HepG2 (cell line): ENCODE measurements around the gene PSMC3IP. TPM values are rescaled to one million over a fixed set of nuclear protein-coding genes. Genes with fewer than 3 reads are reported as not detected.
A peak's percentile ranks its signal among the peaks of the same experiment; 100 is the strongest.

Experiments used
- SMAD3 ChIP-seq: sonication (generic); formaldehyde crosslinking; IDR thresholded peaks from 2 replicates; pipeline ENCODE4 v1.4.0; 2020; ENCODE audit warnings: missing genetic modification reagents
- SNAPC2 ChIP-seq: sonication (generic); formaldehyde crosslinking; IDR thresholded peaks from 2 replicates; pipeline ENCODE4 v1.8.1; 2022; ENCODE audit warnings: mild to moderate bottlenecking, missing genetic modification reagents
- TBP ChIP-seq: sonication (generic); formaldehyde crosslinking; IDR thresholded peaks from 2 replicates; pipeline ENCODE4 v1.5.0; 2020; ENCODE audit warnings: missing genetic modification reagents
- TOPORS ChIP-seq: sonication (generic); formaldehyde crosslinking; IDR thresholded peaks from 2 replicates; pipeline ENCODE4 v1.8.0; 2023; ENCODE audit warnings: mild to moderate bottlenecking, missing genetic modification reagents
- U2AF2 ChIP-seq: fragments of 200-400 bp; formaldehyde crosslinking; IDR thresholded peaks from 2 replicates; pipeline ENCODE4 v1.6.1; 2017; ENCODE audit warnings: low read depth, mild to moderate bottlenecking, low read length
- ZBTB2 ChIP-seq: sonication (generic); formaldehyde crosslinking; IDR thresholded peaks from 2 replicates; pipeline ENCODE4 v1.8.0; 2022; ENCODE audit warnings: low read depth, missing genetic modification reagents
- ZNF17 ChIP-seq: sonication (generic); formaldehyde crosslinking; IDR thresholded peaks from 2 replicates; pipeline ENCODE4 v1.5.0; 2020; ENCODE audit warnings: mild to moderate bottlenecking, missing genetic modification reagents
- ZNF503 ChIP-seq: sonication (generic); formaldehyde crosslinking; IDR thresholded peaks from 2 replicates; pipeline ENCODE4 v1.4.0; 2020; ENCODE audit warnings: missing genetic modification reagents
- ZNF510 ChIP-seq: sonication (generic); formaldehyde crosslinking; IDR thresholded peaks from 2 replicates; pipeline ENCODE4 v1.4.0; 2020; ENCODE audit warnings: low read depth, mild to moderate bottlenecking, missing genetic modification reagents
- ZNF546 ChIP-seq: sonication (generic); formaldehyde crosslinking; conservative IDR thresholded peaks from 2 replicates; pipeline ENCODE4 v1.8.1; 2023; ENCODE audit warnings: mild to moderate bottlenecking, missing genetic modification reagents
- ZNF616 ChIP-seq: sonication (generic); formaldehyde crosslinking; IDR thresholded peaks from 2 replicates; pipeline ENCODE4 v1.5.0; 2020; ENCODE audit warnings: low read depth, mild to moderate bottlenecking, missing genetic modification reagents
- ZNF639 ChIP-seq: conservative IDR thresholded peaks from 2 replicates; pipeline ENCODE4 v1.6.1; 2018; ENCODE audit warnings: missing genetic modification reagents
- ZNF646 ChIP-seq: sonication (generic); formaldehyde crosslinking; IDR thresholded peaks from 2 replicates; pipeline ENCODE4 v1.9.0; 2021; ENCODE audit warnings: mild to moderate bottlenecking, missing genetic modification reagents
- ZNF709 ChIP-seq: sonication (generic); formaldehyde crosslinking; IDR thresholded peaks from 2 replicates; pipeline ENCODE4 v1.5.0; 2020; ENCODE audit warnings: mild to moderate bottlenecking, missing genetic modification reagents
- ZNF772 ChIP-seq: sonication (generic); formaldehyde crosslinking; IDR thresholded peaks from 2 replicates; pipeline ENCODE4 v1.5.0; 2020; ENCODE audit warnings: mild to moderate bottlenecking, missing genetic modification reagents
- polyA plus RNA-seq, 8 experiments: library from polyadenylated mRNA; depleted of rRNA in 3 of 8; stranded (reverse) in 7 of 8; unstranded in 1 of 8; fragments of >200 nt; fragmentation: Illumina TruSeq in 4 of 8; extraction: Trizol in 4 of 8; gene quantifications; 2 replicates each; pipeline versions ENCODE4 v1.2.1 to v1.2.3, GENCODE V29; 2011 to 2016; ENCODE audit warnings: low read depth in 4 of 8, missing spikeins in 1 of 8, mixed read lengths in 1 of 8; ENCODE audit not compliant: insufficient read depth in 1 of 8
- total RNA-seq, 5 experiments: library from RNA; depleted of rRNA; stranded (reverse); fragments of >200 nt; fragmentation: Illumina TruSeq; extraction: Trizol; gene quantifications; 2 replicates each; pipeline ENCODE4 v1.2.3, GENCODE V29; 2016; ENCODE audit warnings: low read depth in 1 of 5

PSMC3IP gene
- total and polyA plus RNA-seq, 2 of the 13 experiments (the other 11 are each of a cell fraction or from before 2014, with no cell fraction given) = 6.5 to 22.4 TPM

- TF ChIP-seq ZNF646 (no peak), ZNF17 (no peak), ZNF772 (CRISPR knock-in tag) (peak; percentile 93), TBP (CRISPR knock-in tag) (no peak), U2AF2 (peak; percentile 95), ZBTB2 (no peak), ZNF616 (CRISPR knock-in tag) (0 out of 2 replicates have a peak, but pooled peaks have one; percentile 72), TOPORS (peak; percentile 95), ZNF709 (CRISPR knock-in tag) (peak; percentile 93), SMAD3 (peak; percentile 86), SNAPC2 (CRISPR knock-in tag) (peak; percentile 18; the same call in 1 of the 2 replicates), ZNF510 (CRISPR knock-in tag) (no peak), ZNF503 (peak; percentile 82), ZNF639 (CRISPR knock-in tag) (peak; percentile 62), ZNF546 (no peak)
These were observed at the start of gene PSMC3IP (continued) for GRCh38 chr17:42577532-42578281.
